Psoas muscle (tissue), 8 donors: ENCODE measurements around the gene INPP5K. TPM values are rescaled to one million over a fixed set of nuclear protein-coding genes. Genes with fewer than 3 reads are reported as not detected.
"Not testable (repeated sequence)": the region's sequence is repeated elsewhere in the genome, so short reads cannot be mapped to it uniquely, and the experiment has no call there.

ENCODE experiments used
- ATAC-seq, 4 donors: fragments of 200-7000 bp; cut with Tn5 transposase; one replicate each; pipeline ENCODE4 v1.9.1; 2020; ENCODE audit warnings: moderate library complexity in 3 of 4, mild to moderate bottlenecking in 2 of 4
- DNase-seq, 2 donors: peaks; one replicate each; pipeline ENCODE4 v3.0.0-alpha.2; 2020
- H3K27ac ChIP-seq: fragments of 200-600 bp; one replicate; pipeline ENCODE4 v1.8.0; 2022
- H3K27me3 ChIP-seq, 3 donors: fragments of 200-600 bp in 1 of 3; one replicate each; pipeline versions ENCODE4 v1.6.1 to v1.8.0; 2013 to 2022; ENCODE audit warnings: low read length in 2 of 3, mild to moderate bottlenecking in 2 of 3, moderate library complexity in 1 of 3; ENCODE audit not compliant: insufficient read depth in 3 of 3
- H3K36me3 ChIP-seq, 2 donors: fragments of 200-600 bp in 1 of 2; one replicate each; pipeline versions ENCODE4 v1.6.1 to v1.8.0; 2013 to 2022; ENCODE audit warnings: low read depth in 1 of 2, mild to moderate bottlenecking in 1 of 2, moderate library complexity in 1 of 2; ENCODE audit not compliant: insufficient read depth in 1 of 2
- H3K4me1 ChIP-seq: fragments of 200-600 bp; one replicate; pipeline ENCODE4 v1.8.0; 2022
- H3K4me3 ChIP-seq: fragments of 200-600 bp; one replicate; pipeline ENCODE4 v1.8.0; 2022; ENCODE audit warnings: mild to moderate bottlenecking
- H3K9me3 ChIP-seq: fragments of 200-600 bp; one replicate; pipeline ENCODE4 v1.8.0; 2022
- CTCF ChIP-seq: fragments of 200-600 bp; IDR thresholded peaks from one replicate; pipeline ENCODE4 v1.8.0; 2022; ENCODE audit warnings: antibody characterized with exemption
- WGBS, 3 donors: extraction: QIAGEN DNeasy Blood & Tissue Kit; methylation state at CpG; one replicate each; pipeline versions ENCODE4 v1.1.6 to v1.1.7; 2013; 5-methylcytosine and 5-hydroxymethylcytosine counted together
- intact Hi-C, 2 donors: fragments of 100-400 bp; cut with DNase I; formaldehyde crosslinking; loops; one replicate each; pipeline versions ENCODE4 v1.11.0 to v1.14.2; 2022
- polyA plus RNA-seq, 3 donors: library from polyadenylated mRNA; stranded (reverse); fragments of 200-250 nt; gene quantifications; one replicate each; pipeline ENCODE4 v1.2.3, GENCODE V29; 2013
- total RNA-seq, 4 donors: library from RNA; stranded (reverse); fragmentation: NEBNext Ultra II Directional in 2 of 4; extraction: Animal tissue kit (Norgen Biotek cat#: 25700) in 2 of 4; gene quantifications; one replicate each; pipeline versions ENCODE4 v1.2.1 to v1.2.4, GENCODE V29; 2021 to 2023
- donor health status: healthy with polysubstance abuse.
- donor health status: DM: no; HTN: no; CAD: no; lungs with moderate emphysema.
- donor health status: Bipolar disorder and iron deficiency.
- donor health status: healthy.
- donor health status: DM: yes; HTN: yes; CAD: no.
- donor health status: DM: no; HTN: no; CAD: no.
- donor health status: DM: no; HTN: no; CAD: no.
- donor health status: DM: yes; HTN: yes; CAD: no.

The INPP5K gene
- total and polyA plus RNA-seq, 7 donors = 25.6 to 45.4 (median 38.9) TPM

- Histone ChIP-seq H3K36me3 (peaks cover 0 to 43% of the 10 kb centered on the region in 2 donors), H3K9me3 (no peaks in the 10 kb centered on the region), H3K4me3 (no peak overlapping the region), H3K27ac (peak overlapping the region; percentile 63), H3K4me1 (peaks cover 42% of the 10 kb centered on the region), H3K27me3 (no peaks in the 10 kb centered on the region)
- WGBS, 3 donors = 35 to 50% (median 38%) methylated on average over 7 of the region's 7 CpGs
- intact Hi-C loops = loop anchor here in 1 of 2 donors (2.0 kb wide), 1 partner anchor 17 kb away; no protein-coding TSS in a partner anchor
- TF ChIP-seq CTCF = no peak
- ATAC-seq (no peak), DNase-seq (no peak)
These were observed 4.6 kb downstream of the INPP5K start for GRCh38 chr17:1511756-1512321.

GRCh38 chr17:1511290-1511689 is 5.1 kb downstream of the INPP5K start:
- 5 to 15% (median 10%) methylated on average over 11 of the region's 11 CpGs for WGBS, 3 donors
- DNase-seq = peak in 1 of 2 donors; percentile 68

GRCh38 chr17:1509290-1509881 is 7.0 kb downstream of the INPP5K start:
- H3K36me3 ChIP-seq = peaks cover 0 to 66% of the 10 kb centered on the region in 2 donors
- ATAC-seq = no peak
- H3K9me3 ChIP-seq = no peaks in the 10 kb centered on the region
- H3K27me3 ChIP-seq = no peaks in the 10 kb centered on the region
- no peak overlapping the region for H3K27ac ChIP-seq
- DNase-seq = no peak
- 76 to 79% (median 77%) methylated on average over 7 of the region's 7 CpGs for WGBS, 3 donors
- intact Hi-C loops = no loop called here
- no peak overlapping the region for H3K4me3 ChIP-seq
- peaks cover 35% of the 10 kb centered on the region for H3K4me1 ChIP-seq
- no peak for TF ChIP-seq CTCF

More at GRCh38 chr17:1511290-1511689, 5.1 kb downstream of the INPP5K start:
- Histone ChIP-seq H3K27ac (peak overlapping the region; percentile 63), H3K9me3 (no peaks in the 10 kb centered on the region), H3K36me3 (peaks cover 0 to 48% of the 10 kb centered on the region in 2 donors), H3K27me3 (no peaks in the 10 kb centered on the region), H3K4me3 (no peak overlapping the region), H3K4me1 (peaks cover 42% of the 10 kb centered on the region)
- intact Hi-C loops = no loop called here
- no peak for TF ChIP-seq CTCF
- ATAC-seq = peak in 3 of 4 donors; percentile 29 to 51 (median 44)

GRCh38 chr17:1508709-1509108 is 7.7 kb downstream of the INPP5K start:
- peaks cover 0 to 72% of the 10 kb centered on the region in 2 donors for H3K36me3 ChIP-seq
- H3K4me3 ChIP-seq, ATAC-seq, H3K9me3 ChIP-seq, intact Hi-C loops, DNase-seq, H3K27ac ChIP-seq, H3K27me3 ChIP-seq: not testable (repeated sequence)
- peaks cover 33% of the 10 kb centered on the region for H3K4me1 ChIP-seq
- 88 to 94% (median 91%) methylated on average over 7 to 24 of the region's 25 CpGs for WGBS, 3 donors

- Histone ChIP-seq H3K36me3 (peaks cover 0 to 67% of the 10 kb centered on the region in 2 donors), H3K27me3 (no peaks in the 10 kb centered on the region), H3K4me3 (no peak overlapping the region), H3K9me3 (no peaks in the 10 kb centered on the region), H3K4me1 (peaks cover 17% of the 10 kb centered on the region), H3K27ac (no peak overlapping the region)
- ATAC-seq = peak in 3 of 4 donors; percentile 66 to 79 (median 77)
- no peak for TF ChIP-seq CTCF
- intact Hi-C loops = no loop called here
- no peak for DNase-seq
- 82 to 85% (median 83%) methylated on average over 13 of the region's 13 CpGs for WGBS, 3 donors
These were observed 9.7 kb downstream of the INPP5K start for GRCh38 chr17:1506649-1507267.
